Central memory CD4-positive, alpha-beta T cell (primary cell): Measurements from ENCODE around the gene STAB2.
"Not testable (repeated sequence)": the region's sequence is repeated elsewhere in the genome, so short reads cannot be mapped to it uniquely, and the experiment has no call there.

ENCODE experiments used
- DNase-seq: peaks from one replicate; pipeline ENCODE4 v3.0.0; 2022

The STAB2 gene

GRCh38 chr12:103653568-103654173 is 66.6 kb downstream of the STAB2 start:
- not testable (repeated sequence) for DNase-seq

GRCh38 chr12:103654816-103655215 is 67.7 kb downstream of the STAB2 start:
- DNase-seq: no peak

- no peak for DNase-seq
Measured at GRCh38 chr12:103656291-103656690, 69.2 kb downstream of the STAB2 start.

GRCh38 chr12:103657331-103657730 is 70.3 kb downstream of the STAB2 start:
- DNase-seq: no peak

GRCh38 chr12:103664626-103665025 is 77.6 kb downstream of the STAB2 start:
- no peak for DNase-seq

GRCh38 chr12:103665971-103666370 is 78.9 kb downstream of the STAB2 start:
- no peak for DNase-seq

- no peak for DNase-seq
Measured at GRCh38 chr12:103667125-103667524, 80.1 kb downstream of the STAB2 start.

- no peak for DNase-seq
Measured at GRCh38 chr12:103668520-103668919, 81.4 kb downstream of the STAB2 start.

- no peak for DNase-seq
Measured at GRCh38 chr12:103671367-103671766, 84.3 kb downstream of the STAB2 start.

GRCh38 chr12:103672401-103673119 is 85.5 kb downstream of the STAB2 start:
- DNase-seq: no peak

GRCh38 chr12:103673487-103673886 is 86.4 kb downstream of the STAB2 start:
- no peak for DNase-seq

GRCh38 chr12:103673891-103674375 is 86.9 kb downstream of the STAB2 start:
- DNase-seq: no peak

GRCh38 chr12:103676893-103677292 is 89.8 kb downstream of the STAB2 start:
- DNase-seq: no peak

- no peak for DNase-seq
Measured at GRCh38 chr12:103677341-103677740, 90.3 kb downstream of the STAB2 start.

- no peak for DNase-seq
Measured at GRCh38 chr12:103677905-103678304, 90.8 kb downstream of the STAB2 start.

GRCh38 chr12:103679421-103680170 is 92.5 kb downstream of the STAB2 start:
- no peak for DNase-seq

GRCh38 chr12:103680591-103681141 is 93.6 kb downstream of the STAB2 start:
- DNase-seq: no peak

GRCh38 chr12:103686026-103686425 is 99.0 kb downstream of the STAB2 start:
- no peak for DNase-seq

GRCh38 chr12:103687253-103687652 is 100.2 kb downstream of the STAB2 start:
- no peak for DNase-seq

- DNase-seq: no peak
Measured at GRCh38 chr12:103688376-103689063, 101.4 kb downstream of the STAB2 start.

- no peak for DNase-seq
Measured at GRCh38 chr12:103690426-103690825, 103.4 kb downstream of the STAB2 start.

GRCh38 chr12:103691063-103691462 is 104.0 kb downstream of the STAB2 start:
- no peak for DNase-seq

GRCh38 chr12:103696101-103696500 is 109.0 kb downstream of the STAB2 start:
- no peak for DNase-seq
